Neutrophil (primary cell): ENCODE measurements around the gene KCNG4.

ENCODE experiments used
- H3K27ac ChIP-seq: fragments of 200-600 bp; sonication (generic); 2 replicates; pipeline ENCODE4 v1.5.1; 2016; ENCODE audit warnings: mild to moderate bottlenecking, moderate library complexity
- H3K27me3 ChIP-seq: fragments of 200-600 bp; sonication (generic); 2 replicates; pipeline ENCODE4 v1.6.0; 2016; ENCODE audit warnings: mild to moderate bottlenecking
- H3K36me3 ChIP-seq: fragments of 200-600 bp; sonication (generic); 2 replicates; pipeline ENCODE4 v1.5.1; 2017
- H3K4me1 ChIP-seq, 2 experiments: fragments of 200-600 bp in 1 of 2; sonication (generic) in 1 of 2; 1 replicate in 1 of 2; 2 replicates in 1 of 2; pipeline versions ENCODE4 v1.5.1 to v1.6.1; 2013 to 2016; ENCODE audit warnings: low read depth in 1 of 2, low read length in 1 of 2, mild to moderate bottlenecking in 1 of 2, moderate library complexity in 1 of 2; ENCODE audit not compliant: control insufficient read depth in 1 of 2, insufficient read depth in 1 of 2
- H3K4me3 ChIP-seq, 2 experiments: fragments of 200-600 bp in 1 of 2; sonication (generic) in 1 of 2; 1 replicate in 1 of 2; 2 replicates in 1 of 2; pipeline ENCODE4 v1.5.1; 2013 to 2016; ENCODE audit warnings: low read depth in 1 of 2, low read length in 1 of 2, mild to moderate bottlenecking in 1 of 2, moderate library complexity in 1 of 2
- H3K9me3 ChIP-seq: fragments of 200-600 bp; sonication (generic); 2 replicates; pipeline ENCODE4 v1.5.1; 2016
- TF ChIP-seq, protein P1 (sequence below): fragments of 200-600 bp; sonication (generic); IDR thresholded peaks from 2 replicates; pipeline ENCODE4 v1.5.1; 2016; ENCODE audit warnings: antibody characterized with exemption

The KCNG4 gene

DNA sequence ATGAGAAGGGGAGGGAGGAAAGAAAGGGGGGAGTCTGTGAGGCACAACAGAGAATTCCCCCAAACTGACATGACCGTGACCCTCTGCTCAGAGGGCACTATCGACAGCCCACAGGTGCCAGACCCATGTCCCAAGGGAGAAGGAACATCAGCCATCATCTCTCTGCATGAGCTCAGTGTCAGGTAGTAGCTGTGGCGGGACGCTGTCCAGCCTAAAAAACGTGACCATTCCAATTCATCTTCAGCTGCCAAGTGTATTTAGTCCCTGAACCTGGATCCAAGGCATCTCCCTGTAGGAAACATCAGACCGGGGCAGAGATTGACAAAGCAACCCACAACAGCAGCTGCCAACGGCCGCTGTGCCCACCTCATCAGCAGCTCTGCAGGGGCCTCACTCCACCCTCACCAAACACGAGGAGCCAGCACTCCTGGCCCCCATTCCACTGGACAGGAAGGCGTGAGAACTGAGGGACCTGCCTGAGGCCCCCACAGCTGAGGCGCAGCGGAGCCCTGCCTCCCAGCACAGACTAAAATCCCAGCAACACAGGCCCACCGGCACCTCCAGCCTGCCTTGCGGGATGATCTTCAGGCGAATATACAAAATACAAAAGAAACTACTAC is 61.6 kb downstream of the KCNG4 start:
- H3K9me3 ChIP-seq, result no peaks in the 10 kb centered on the region
- H3K36me3 ChIP-seq, result peaks cover 59% of the 10 kb centered on the region
- no peak overlapping the region for H3K4me3 ChIP-seq
- TF ChIP-seq, protein P1, sequence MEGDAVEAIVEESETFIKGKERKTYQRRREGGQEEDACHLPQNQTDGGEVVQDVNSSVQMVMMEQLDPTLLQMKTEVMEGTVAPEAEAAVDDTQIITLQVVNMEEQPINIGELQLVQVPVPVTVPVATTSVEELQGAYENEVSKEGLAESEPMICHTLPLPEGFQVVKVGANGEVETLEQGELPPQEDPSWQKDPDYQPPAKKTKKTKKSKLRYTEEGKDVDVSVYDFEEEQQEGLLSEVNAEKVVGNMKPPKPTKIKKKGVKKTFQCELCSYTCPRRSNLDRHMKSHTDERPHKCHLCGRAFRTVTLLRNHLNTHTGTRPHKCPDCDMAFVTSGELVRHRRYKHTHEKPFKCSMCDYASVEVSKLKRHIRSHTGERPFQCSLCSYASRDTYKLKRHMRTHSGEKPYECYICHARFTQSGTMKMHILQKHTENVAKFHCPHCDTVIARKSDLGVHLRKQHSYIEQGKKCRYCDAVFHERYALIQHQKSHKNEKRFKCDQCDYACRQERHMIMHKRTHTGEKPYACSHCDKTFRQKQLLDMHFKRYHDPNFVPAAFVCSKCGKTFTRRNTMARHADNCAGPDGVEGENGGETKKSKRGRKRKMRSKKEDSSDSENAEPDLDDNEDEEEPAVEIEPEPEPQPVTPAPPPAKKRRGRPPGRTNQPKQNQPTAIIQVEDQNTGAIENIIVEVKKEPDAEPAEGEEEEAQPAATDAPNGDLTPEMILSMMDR, result no peak
- no peak overlapping the region for H3K27ac ChIP-seq
- no peaks in the 10 kb centered on the region for H3K27me3 ChIP-seq
- peaks cover 14 to 24% of the 10 kb centered on the region in 2 experiments for H3K4me1 ChIP-seq

DNA sequence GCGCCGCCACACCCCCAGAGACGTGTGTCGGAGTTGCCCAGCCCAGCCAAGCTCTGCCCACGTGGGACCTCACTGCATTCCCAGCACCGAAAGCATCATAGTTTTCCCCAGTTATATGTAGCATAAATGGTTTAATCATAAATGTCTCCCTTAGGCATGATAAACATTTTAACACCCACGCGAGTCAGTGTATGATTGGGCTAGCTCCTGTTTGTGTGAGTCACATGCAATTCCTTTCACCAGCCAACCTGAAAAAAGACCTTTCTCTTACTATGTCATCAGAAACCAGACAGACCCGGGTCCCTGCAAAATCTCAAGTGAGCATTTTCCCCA is 62.1 kb downstream of the KCNG4 start:
- H3K27ac ChIP-seq, result no peak overlapping the region
- TF ChIP-seq, protein P1, result no peak

DNA sequence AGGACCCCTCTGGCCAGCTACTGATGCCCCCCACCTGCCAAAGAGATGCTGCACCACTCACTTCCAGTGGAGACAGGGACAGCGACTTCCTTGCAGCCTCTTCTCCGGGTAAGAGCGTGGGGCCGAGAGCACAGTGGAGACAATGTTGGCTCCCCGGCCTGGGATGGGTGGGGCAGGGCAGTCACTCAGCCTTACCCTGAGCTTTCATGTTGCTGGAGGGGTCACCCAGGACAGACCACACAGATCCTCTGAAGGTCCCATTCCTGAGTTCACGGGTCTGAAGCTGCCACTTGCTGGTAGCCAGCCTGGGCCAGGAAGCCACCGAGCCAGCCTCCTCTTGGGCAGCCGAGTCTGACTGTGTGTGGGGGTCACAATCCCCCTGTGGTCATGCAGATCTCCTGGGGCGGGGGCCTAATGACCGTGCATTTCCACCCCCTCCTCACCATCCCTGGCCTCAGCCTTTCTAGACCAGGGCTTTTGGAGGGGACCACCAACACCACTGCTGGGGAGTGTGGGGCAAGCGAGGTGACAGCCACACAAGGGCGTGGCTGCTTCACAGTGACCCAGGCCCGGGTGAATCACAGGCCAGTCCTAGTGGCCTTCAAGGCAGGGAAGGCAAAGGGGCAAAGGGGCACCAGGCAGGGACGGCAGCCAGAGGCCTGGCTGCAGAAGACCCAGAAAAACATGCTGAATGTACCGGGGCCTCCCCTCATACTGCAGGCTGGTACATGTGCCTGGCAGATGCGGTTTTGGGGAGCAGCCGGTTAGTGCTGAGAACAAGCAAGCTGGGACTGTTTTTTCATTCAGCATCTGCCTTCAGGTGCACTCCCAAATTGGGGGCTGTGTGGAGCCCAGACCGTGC is 63.4 kb downstream of the KCNG4 start:
- peaks cover 41% of the 10 kb centered on the region for H3K36me3 ChIP-seq
- no peaks in the 10 kb centered on the region for H3K27me3 ChIP-seq
- TF ChIP-seq, protein P1, result no peak
- H3K4me3 ChIP-seq, result no peak overlapping the region
- H3K27ac ChIP-seq, result peak overlapping the region; percentile 65
- no peaks in the 10 kb centered on the region for H3K9me3 ChIP-seq
- peaks cover 14 to 24% of the 10 kb centered on the region in 2 experiments for H3K4me1 ChIP-seq

More for the DNA sequence above, 62.1 kb downstream of the KCNG4 start:
- H3K4me1 ChIP-seq, result peaks cover 14 to 24% of the 10 kb centered on the region in 2 experiments
- H3K36me3 ChIP-seq, result peaks cover 54% of the 10 kb centered on the region
- H3K27me3 ChIP-seq, result no peaks in the 10 kb centered on the region
- H3K4me3 ChIP-seq, result no peak overlapping the region
- no peaks in the 10 kb centered on the region for H3K9me3 ChIP-seq

DNA sequence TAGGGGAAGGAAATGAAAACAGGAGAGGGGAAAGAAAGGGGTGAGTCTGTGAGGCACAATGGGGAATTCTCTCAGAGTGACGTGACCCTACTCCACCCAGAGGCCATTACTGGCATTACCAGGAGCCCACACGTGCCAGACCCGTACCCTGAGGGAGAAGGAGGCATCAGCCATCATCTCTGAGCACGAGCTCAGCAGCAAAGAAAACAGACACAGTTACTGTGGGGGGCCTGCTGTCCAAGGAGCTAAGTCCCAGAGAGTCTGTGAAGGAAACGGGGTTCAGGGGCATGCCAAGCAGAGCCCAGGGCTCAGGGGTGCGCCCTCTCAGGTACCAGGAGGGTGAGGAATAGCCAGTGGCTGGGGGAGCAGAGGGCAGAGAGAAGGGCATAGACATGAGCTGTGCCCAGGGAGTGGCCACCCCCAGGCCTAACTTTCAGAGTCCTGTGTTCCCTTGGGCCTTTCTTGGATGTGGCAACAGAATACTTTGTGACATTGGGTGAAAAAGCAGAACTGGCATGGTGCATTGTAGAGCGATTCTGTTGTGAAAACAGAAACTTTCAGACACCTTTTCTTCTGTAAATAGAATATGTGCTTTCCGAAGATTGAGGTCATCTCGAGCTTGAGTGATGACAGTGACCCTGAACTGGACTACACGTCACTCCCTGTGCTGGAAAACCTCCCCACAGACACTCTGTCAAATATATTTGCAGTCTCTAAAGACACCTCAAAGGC is 64.3 kb downstream of the KCNG4 start:
- Histone ChIP-seq H3K4me1 (peaks cover 14 to 24% of the 10 kb centered on the region in 2 experiments), H3K9me3 (no peaks in the 10 kb centered on the region), H3K27ac (peak overlapping the region; percentile 65), H3K36me3 (peaks cover 32% of the 10 kb centered on the region), H3K4me3 (no peak overlapping the region), H3K27me3 (no peaks in the 10 kb centered on the region)
- TF ChIP-seq, protein P1, result peak; percentile 78

DNA sequence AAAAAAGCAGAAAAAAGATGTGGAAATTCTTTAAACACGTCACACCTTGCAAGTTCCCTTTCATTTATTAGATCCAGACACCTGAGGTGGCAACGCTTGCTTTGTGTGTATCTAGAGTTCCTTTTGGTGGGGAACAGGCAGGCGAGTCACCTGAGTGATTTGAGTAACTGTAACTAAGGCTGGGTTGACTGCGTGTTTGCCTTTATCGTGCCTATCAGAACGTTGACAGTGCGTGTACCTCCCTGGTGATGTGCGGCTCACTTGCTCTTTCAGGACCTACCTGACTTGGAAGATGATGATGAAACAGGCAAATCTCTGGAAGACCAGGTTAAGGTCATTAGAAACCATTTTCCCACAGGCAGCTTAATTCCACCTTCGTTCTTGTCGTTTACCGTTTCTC is 65.4 kb downstream of the KCNG4 start:
- Histone ChIP-seq H3K27me3 (no peaks in the 10 kb centered on the region), H3K9me3 (no peaks in the 10 kb centered on the region), H3K27ac (no peak overlapping the region), H3K4me3 (no peak overlapping the region), H3K36me3 (peaks cover 21% of the 10 kb centered on the region), H3K4me1 (peaks cover 14 to 24% of the 10 kb centered on the region in 2 experiments)
- TF ChIP-seq, protein P1, result no peak
